ENCODE results near the gene C11orf21. TPM values are rescaled to one million over a fixed set of nuclear protein-coding genes. Genes with fewer than 3 reads are reported as not detected.

C11orf21 gene
- total RNA-seq, 1 experiment from 2014 or later: 0.09 TPM

DNA sequence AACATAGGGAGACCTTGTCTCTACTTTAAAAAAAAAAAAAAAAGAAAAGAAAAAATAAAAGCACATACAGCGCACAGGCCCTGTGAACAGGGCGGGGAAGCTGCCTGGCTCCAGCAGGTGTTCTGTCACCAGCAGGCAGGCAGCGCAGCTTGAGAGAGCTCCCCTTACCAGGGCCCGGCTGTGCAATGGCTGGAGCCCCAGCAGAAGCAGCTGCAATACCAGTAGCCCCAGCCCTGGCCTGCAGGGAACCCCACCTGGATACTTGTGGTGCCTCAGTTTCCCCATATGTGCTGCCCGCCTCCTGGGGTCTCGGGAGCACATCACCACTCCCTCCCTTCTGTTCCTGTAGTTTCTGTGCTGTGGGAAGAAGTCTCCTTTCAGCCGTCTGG lies 12.4 kb upstream of the C11orf21 start:
- DNase-seq: no peak
- H3K9me3 ChIP-seq: no peaks in the 10 kb centered on the region
- intact Hi-C loops (cut with micrococcal nuclease; ENCODE audit: unreplicated experiment): no loop called here
- no peaks in the 10 kb centered on the region for H3K36me3 ChIP-seq (ENCODE audit: control insufficient read depth, insufficient read depth, low read length)
- H3K4me3 ChIP-seq (ENCODE audit: low read depth, low read length): no peak overlapping the region
- TF ChIP-seq, protein P1, sequence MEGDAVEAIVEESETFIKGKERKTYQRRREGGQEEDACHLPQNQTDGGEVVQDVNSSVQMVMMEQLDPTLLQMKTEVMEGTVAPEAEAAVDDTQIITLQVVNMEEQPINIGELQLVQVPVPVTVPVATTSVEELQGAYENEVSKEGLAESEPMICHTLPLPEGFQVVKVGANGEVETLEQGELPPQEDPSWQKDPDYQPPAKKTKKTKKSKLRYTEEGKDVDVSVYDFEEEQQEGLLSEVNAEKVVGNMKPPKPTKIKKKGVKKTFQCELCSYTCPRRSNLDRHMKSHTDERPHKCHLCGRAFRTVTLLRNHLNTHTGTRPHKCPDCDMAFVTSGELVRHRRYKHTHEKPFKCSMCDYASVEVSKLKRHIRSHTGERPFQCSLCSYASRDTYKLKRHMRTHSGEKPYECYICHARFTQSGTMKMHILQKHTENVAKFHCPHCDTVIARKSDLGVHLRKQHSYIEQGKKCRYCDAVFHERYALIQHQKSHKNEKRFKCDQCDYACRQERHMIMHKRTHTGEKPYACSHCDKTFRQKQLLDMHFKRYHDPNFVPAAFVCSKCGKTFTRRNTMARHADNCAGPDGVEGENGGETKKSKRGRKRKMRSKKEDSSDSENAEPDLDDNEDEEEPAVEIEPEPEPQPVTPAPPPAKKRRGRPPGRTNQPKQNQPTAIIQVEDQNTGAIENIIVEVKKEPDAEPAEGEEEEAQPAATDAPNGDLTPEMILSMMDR (IDR thresholded peaks at IDR 0.05; ENCODE audit: insufficient read depth in 1 of 2, low read depth in 1 of 2, low read length in 1 of 2, severe bottlenecking in 1 of 2, unreplicated experiment in 1 of 2): no peak
- ChIA-PET POLR2A (no interaction called here), CTCF (no interaction called here)
- no peak overlapping the region for H3K4me3 Mint-ChIP-seq (ENCODE audit: unreplicated experiment)
- BruUV-seq (replicated peaks): no TSS peak
- no peaks in the 10 kb centered on the region for H3K27me3 Mint-ChIP-seq (ENCODE audit: insufficient read depth, unreplicated experiment)
- H3K36me3 Mint-ChIP-seq (ENCODE audit: insufficient read depth, unreplicated experiment): no peaks in the 10 kb centered on the region
- H3K27ac Mint-ChIP-seq (ENCODE audit: unreplicated experiment): no peak overlapping the region
- H3K4me1 ChIP-seq: no peaks in the 10 kb centered on the region
- no peaks in the 10 kb centered on the region for H3K4me1 Mint-ChIP-seq (ENCODE audit: low read depth, unreplicated experiment)
- no peaks in the 10 kb centered on the region for H3K9me3 Mint-ChIP-seq (ENCODE audit: unreplicated experiment)
- H3K27me3 ChIP-seq (replicated peaks; ENCODE audit: control insufficient read depth, insufficient read depth, low read length): no peaks in the 10 kb centered on the region

DNA sequence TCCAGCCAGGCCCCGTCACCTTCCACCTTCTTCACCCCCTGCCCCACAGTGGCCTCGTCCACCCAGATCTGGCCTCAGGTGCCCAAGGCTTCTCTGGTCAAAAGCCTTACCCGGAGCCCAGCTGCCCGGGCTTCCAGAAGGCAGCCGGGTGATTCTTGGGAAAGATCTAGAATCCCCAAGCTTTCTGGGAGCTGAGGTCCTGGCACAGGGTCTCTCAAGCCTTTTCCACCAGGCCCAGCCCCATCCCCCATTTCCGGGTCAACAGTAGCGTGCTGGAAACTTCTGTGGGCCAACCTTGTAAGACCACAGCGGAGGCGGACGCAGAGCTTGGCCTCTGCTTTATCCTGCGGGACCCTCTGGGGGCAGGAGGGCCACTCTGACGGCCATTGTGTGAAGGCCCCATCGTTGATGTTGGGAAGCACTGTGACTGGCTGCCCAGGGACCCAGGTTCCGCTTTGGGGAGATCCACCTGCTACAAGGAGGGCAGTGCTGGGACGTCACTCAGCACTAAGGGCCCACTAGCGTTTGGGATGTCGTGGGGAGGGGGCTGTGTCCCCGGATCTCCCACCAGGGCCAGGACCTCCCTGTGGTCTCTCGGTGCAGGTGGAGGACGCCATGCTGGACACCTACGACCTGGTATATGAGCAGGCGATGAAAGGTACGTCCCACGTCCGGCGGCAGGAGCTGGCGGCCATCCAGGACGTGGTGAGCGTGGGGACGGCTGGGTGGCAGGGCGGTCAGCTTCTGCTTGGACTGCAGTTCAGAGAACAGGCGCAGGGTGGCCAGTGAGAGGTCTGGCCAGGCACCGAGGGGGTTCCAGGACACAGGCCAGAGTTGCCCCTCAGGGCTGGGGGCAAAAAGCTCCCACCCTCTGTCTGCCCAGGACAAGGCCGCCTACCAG lies 11.6 kb upstream of the C11orf21 start:
- ChIA-PET CTCF (no interaction called here), POLR2A (no interaction called here)
- DNase-seq: peak in 1 of 2 experiments; percentile 21
- no peaks in the 10 kb centered on the region for H3K4me1 ChIP-seq
- TF ChIP-seq, protein P1 (IDR thresholded peaks at IDR 0.05; ENCODE audit: insufficient read depth in 1 of 2, low read depth in 1 of 2, low read length in 1 of 2, severe bottlenecking in 1 of 2, unreplicated experiment in 1 of 2): no peak
- Mint-ChIP-seq H3K36me3 (ENCODE audit: insufficient read depth, unreplicated experiment) (no peaks in the 10 kb centered on the region), H3K4me3 (ENCODE audit: unreplicated experiment) (no peak overlapping the region), H3K4me1 (ENCODE audit: low read depth, unreplicated experiment) (no peaks in the 10 kb centered on the region), H3K27ac (ENCODE audit: unreplicated experiment) (no peak overlapping the region), H3K27me3 (ENCODE audit: insufficient read depth, unreplicated experiment) (no peaks in the 10 kb centered on the region), H3K9me3 (ENCODE audit: unreplicated experiment) (no peaks in the 10 kb centered on the region)
- H3K27me3 ChIP-seq (replicated peaks; ENCODE audit: control insufficient read depth, insufficient read depth, low read length): no peaks in the 10 kb centered on the region
- intact Hi-C loops (cut with micrococcal nuclease; ENCODE audit: unreplicated experiment): no loop called here
- no peaks in the 10 kb centered on the region for H3K9me3 ChIP-seq
- no TSS peak for BruUV-seq (replicated peaks)
- no peak overlapping the region for H3K4me3 ChIP-seq (ENCODE audit: low read depth, low read length)
- no peaks in the 10 kb centered on the region for H3K36me3 ChIP-seq (ENCODE audit: control insufficient read depth, insufficient read depth, low read length)

DNA sequence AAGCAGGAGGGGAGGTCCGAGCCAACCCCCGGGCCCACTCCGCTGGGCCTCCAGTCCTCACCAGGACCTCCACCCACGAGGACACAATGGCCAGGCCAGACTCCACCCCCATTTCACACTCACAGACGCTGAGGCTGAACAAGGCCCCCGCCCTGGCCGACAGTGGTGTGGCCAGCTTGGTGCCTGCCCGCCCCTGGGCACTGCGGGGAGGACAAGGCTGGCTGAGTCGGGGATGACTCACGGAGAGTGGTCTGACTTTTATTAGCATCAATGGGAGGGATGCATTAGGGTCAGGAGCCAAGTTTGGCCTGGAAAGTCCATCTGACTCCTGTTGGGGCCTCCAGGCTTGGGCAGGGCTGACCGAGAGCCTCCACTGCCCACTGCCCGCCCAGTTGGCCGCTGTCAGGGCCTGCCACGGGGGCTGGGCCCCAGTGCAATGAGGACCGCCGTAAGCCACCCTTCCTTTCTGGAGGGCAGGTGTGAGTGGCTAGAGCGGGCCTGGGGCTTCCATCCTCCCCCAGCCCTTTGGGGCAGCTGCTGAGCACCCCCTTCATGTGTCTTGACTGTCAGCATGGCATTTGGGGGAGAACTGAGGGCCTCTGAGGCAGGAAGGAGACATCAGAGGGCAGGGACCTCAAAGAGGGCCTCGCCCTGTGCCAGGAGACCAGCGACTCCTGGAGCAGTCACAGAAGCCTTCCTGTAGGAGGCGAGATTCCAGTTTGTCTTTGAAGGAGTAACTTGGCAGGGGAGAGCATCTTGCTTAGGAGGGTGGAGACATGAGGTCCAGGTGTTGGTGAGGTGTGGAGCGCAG lies 10.7 kb upstream of the C11orf21 start:
- H3K4me1 Mint-ChIP-seq (ENCODE audit: low read depth, unreplicated experiment): no peaks in the 10 kb centered on the region
- Histone ChIP-seq H3K27me3 (replicated peaks; ENCODE audit: control insufficient read depth, insufficient read depth, low read length) (no peaks in the 10 kb centered on the region), H3K4me3 (ENCODE audit: low read depth, low read length) (no peak overlapping the region), H3K4me1 (no peaks in the 10 kb centered on the region), H3K9me3 (no peaks in the 10 kb centered on the region), H3K36me3 (ENCODE audit: control insufficient read depth, insufficient read depth, low read length) (no peaks in the 10 kb centered on the region)
- ChIA-PET POLR2A (no interaction called here), CTCF (no interaction called here)
- H3K27ac Mint-ChIP-seq (ENCODE audit: unreplicated experiment): no peak overlapping the region
- TF ChIP-seq, protein P1 (IDR thresholded peaks at IDR 0.05; ENCODE audit: insufficient read depth in 1 of 2, low read depth in 1 of 2, low read length in 1 of 2, severe bottlenecking in 1 of 2, unreplicated experiment in 1 of 2): no peak
- intact Hi-C loops (cut with micrococcal nuclease; ENCODE audit: unreplicated experiment): no loop called here
- H3K27me3 Mint-ChIP-seq (ENCODE audit: insufficient read depth, unreplicated experiment): no peaks in the 10 kb centered on the region
- DNase-seq: peak in 1 of 2 experiments; percentile 26
- no peaks in the 10 kb centered on the region for H3K36me3 Mint-ChIP-seq (ENCODE audit: insufficient read depth, unreplicated experiment)
- no peaks in the 10 kb centered on the region for H3K9me3 Mint-ChIP-seq (ENCODE audit: unreplicated experiment)
- H3K4me3 Mint-ChIP-seq (ENCODE audit: unreplicated experiment): no peak overlapping the region
- no TSS peak for BruUV-seq (replicated peaks)

All from Caco-2 (cell line).